ENCODE results near the gene DNER. TPM values are rescaled to one million over a fixed set of nuclear protein-coding genes. Genes with fewer than 3 reads are reported as not detected.

Gene DNER
- total RNA-seq, 1 experiment from 2014 or later = 3.7 TPM

DNA sequence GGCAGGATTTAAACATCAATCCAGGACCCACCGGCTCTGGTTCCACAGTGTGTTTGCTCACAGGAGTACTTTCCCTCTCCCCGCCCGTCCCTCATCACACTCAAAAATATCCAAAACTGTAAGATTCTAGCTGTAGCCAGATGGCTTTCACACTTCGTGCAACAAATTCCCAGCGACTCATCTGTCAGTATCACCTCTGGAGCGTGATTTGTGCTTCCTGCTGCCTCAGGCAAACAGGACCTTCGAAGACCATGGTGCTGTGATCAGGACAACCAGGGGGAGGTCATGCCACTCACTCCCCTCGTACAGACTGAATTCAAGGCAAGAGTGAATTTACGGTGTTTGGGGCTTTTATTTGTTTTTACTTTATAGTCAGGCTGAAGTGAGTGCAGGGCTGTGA is 288.8 kb downstream of the DNER start:
- H3K9me3 Mint-ChIP-seq = peaks cover 11% of the 10 kb centered on the region
- DNase-seq (ENCODE audit: low spot score) (no peak), ATAC-seq (no peak)
- TF ChIP-seq, protein P1, sequence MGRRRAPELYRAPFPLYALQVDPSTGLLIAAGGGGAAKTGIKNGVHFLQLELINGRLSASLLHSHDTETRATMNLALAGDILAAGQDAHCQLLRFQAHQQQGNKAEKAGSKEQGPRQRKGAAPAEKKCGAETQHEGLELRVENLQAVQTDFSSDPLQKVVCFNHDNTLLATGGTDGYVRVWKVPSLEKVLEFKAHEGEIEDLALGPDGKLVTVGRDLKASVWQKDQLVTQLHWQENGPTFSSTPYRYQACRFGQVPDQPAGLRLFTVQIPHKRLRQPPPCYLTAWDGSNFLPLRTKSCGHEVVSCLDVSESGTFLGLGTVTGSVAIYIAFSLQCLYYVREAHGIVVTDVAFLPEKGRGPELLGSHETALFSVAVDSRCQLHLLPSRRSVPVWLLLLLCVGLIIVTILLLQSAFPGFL (CRISPR knock-in tag; IDR thresholded peaks at IDR 0.05; ENCODE audit: borderline replicate concordance) = no peak
- no peak for TF ChIP-seq FOXK1 (CRISPR knock-in tag; IDR thresholded peaks at IDR 0.05)
- TF ChIP-seq TEAD4 (CRISPR knock-in tag; IDR thresholded peaks at IDR 0.05) = no peak
- no peak for TF ChIP-seq ELF4 (CRISPR knock-in tag; IDR thresholded peaks at IDR 0.05; ENCODE audit: low read depth)
- no peak for TF ChIP-seq CTCF (IDR thresholded peaks at IDR 0.05)
- no peak for TF ChIP-seq ZNF317 (CRISPR knock-in tag; IDR thresholded peaks at IDR 0.05; ENCODE audit: borderline replicate concordance, low read depth)
- TF ChIP-seq, protein P2, sequence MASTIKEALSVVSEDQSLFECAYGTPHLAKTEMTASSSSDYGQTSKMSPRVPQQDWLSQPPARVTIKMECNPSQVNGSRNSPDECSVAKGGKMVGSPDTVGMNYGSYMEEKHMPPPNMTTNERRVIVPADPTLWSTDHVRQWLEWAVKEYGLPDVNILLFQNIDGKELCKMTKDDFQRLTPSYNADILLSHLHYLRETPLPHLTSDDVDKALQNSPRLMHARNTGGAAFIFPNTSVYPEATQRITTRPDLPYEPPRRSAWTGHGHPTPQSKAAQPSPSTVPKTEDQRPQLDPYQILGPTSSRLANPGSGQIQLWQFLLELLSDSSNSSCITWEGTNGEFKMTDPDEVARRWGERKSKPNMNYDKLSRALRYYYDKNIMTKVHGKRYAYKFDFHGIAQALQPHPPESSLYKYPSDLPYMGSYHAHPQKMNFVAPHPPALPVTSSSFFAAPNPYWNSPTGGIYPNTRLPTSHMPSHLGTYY (CRISPR knock-in tag; IDR thresholded peaks at IDR 0.05) = no peak
- TF ChIP-seq HMGXB4 (CRISPR knock-in tag; IDR thresholded peaks at IDR 0.05) = no peak
- TF ChIP-seq NR1H2 (CRISPR knock-in tag; IDR thresholded peaks at IDR 0.05) = no peak
- TF ChIP-seq ATF1 (CRISPR knock-in tag; IDR thresholded peaks at IDR 0.05) = no peak
- no peak for TF ChIP-seq NFE2L1 (CRISPR knock-in tag; IDR thresholded peaks at IDR 0.05)
- TF ChIP-seq CBFB (CRISPR knock-in tag; IDR thresholded peaks at IDR 0.05; ENCODE audit: low read depth) = no peak
- TF ChIP-seq NFATC4 (CRISPR knock-in tag; IDR thresholded peaks at IDR 0.05) = no peak
- TF ChIP-seq, protein P3, sequence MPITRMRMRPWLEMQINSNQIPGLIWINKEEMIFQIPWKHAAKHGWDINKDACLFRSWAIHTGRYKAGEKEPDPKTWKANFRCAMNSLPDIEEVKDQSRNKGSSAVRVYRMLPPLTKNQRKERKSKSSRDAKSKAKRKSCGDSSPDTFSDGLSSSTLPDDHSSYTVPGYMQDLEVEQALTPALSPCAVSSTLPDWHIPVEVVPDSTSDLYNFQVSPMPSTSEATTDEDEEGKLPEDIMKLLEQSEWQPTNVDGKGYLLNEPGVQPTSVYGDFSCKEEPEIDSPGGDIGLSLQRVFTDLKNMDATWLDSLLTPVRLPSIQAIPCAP (CRISPR knock-in tag; IDR thresholded peaks at IDR 0.05) = no peak
- no peak for TF ChIP-seq SP1 (CRISPR knock-in tag; conservative IDR thresholded peaks at IDR 0.05)
- TF ChIP-seq AR (CRISPR knock-in tag; IDR thresholded peaks at IDR 0.05) = no peak
- TF ChIP-seq ZNF138 (CRISPR knock-in tag; conservative IDR thresholded peaks at IDR 0.05) = no peak
- TF ChIP-seq ZNF396 (CRISPR knock-in tag; IDR thresholded peaks at IDR 0.05; ENCODE audit: borderline replicate concordance) = no peak
- no peak for TF ChIP-seq ZNF232 (CRISPR knock-in tag; IDR thresholded peaks at IDR 0.05)
- CTCF ChIA-PET = interaction anchor here (0.7 kb wide), 3 partner anchors 9 to 482 kb away, joined by 3 to 7 read pairs (median 4); no protein-coding TSS in a partner anchor
- H3K4me3 Mint-ChIP-seq = no peak overlapping the region
- POLR2A ChIA-PET = interaction anchor here (0.7 kb wide), 1 partner anchor 447 kb away, joined by 6 read pairs; no protein-coding TSS in a partner anchor
- no peaks in the 10 kb centered on the region for H3K4me1 Mint-ChIP-seq
- no peak overlapping the region for H3K27ac Mint-ChIP-seq
- no peaks in the 10 kb centered on the region for H3K27me3 Mint-ChIP-seq (ENCODE audit: low read depth)
- no peaks in the 10 kb centered on the region for H3K36me3 Mint-ChIP-seq

Data from WTC11 (cell line).